GM19328 (cell line): Measurements from ENCODE around the gene GPT2.

Source experiments
- ATAC-seq: cut with Tn5 transposase; IDR thresholded peaks from one replicate; pipeline ENCODE4 v1.9.1; 2021; ENCODE audit warnings: mild to moderate bottlenecking, moderate library complexity; ENCODE audit not compliant: unreplicated experiment

GPT2 gene, protein sequence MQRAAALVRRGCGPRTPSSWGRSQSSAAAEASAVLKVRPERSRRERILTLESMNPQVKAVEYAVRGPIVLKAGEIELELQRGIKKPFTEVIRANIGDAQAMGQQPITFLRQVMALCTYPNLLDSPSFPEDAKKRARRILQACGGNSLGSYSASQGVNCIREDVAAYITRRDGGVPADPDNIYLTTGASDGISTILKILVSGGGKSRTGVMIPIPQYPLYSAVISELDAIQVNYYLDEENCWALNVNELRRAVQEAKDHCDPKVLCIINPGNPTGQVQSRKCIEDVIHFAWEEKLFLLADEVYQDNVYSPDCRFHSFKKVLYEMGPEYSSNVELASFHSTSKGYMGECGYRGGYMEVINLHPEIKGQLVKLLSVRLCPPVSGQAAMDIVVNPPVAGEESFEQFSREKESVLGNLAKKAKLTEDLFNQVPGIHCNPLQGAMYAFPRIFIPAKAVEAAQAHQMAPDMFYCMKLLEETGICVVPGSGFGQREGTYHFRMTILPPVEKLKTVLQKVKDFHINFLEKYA

DNA sequence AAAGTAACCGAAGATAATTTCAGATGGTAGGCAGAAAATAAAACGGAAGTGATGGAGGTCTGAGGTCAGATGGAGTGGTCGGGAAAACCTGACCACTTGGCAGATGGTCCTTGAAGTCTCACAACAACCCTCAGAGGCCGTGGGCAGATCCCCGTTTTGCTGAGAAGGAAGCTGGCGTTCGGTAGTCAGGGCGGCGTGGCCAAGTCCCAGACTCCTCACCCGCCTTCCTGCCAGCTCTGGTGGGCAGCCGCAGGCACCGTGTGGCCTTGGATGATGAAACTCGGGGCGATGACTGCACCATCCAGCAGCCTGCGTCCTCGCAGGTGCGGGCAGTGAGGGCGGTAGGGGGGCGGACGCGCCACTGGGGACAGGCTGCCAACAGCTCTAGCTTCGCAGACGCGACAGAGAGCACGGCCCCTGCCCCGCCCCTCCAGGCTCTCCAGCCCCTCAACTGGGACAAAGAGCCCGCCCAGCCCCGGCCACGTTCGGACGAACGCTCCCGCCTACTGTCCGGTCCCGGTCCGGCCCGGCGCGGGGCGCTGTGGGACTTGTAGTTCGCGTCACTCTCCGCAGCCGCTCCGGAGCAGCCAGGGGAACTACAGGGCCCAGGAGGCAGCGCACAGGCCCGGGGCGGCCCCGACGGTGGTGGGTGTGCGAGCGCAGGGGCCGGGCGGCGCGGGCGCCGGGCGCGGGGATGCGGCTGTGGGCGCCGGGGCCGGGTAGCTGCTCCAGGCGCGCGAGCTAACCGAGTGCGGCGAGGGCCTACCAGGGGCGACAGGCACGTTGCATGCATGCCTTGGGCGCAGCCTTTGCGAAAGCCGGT lies at the start of gene GPT2:
Gene GPT2 (plus strand): TSS at position 673 of the 823 bp plus-strand sequence. CDS start 354 bp downstream, outside the sequence.
- peak; percentile 97 for ATAC-seq

DNA sequence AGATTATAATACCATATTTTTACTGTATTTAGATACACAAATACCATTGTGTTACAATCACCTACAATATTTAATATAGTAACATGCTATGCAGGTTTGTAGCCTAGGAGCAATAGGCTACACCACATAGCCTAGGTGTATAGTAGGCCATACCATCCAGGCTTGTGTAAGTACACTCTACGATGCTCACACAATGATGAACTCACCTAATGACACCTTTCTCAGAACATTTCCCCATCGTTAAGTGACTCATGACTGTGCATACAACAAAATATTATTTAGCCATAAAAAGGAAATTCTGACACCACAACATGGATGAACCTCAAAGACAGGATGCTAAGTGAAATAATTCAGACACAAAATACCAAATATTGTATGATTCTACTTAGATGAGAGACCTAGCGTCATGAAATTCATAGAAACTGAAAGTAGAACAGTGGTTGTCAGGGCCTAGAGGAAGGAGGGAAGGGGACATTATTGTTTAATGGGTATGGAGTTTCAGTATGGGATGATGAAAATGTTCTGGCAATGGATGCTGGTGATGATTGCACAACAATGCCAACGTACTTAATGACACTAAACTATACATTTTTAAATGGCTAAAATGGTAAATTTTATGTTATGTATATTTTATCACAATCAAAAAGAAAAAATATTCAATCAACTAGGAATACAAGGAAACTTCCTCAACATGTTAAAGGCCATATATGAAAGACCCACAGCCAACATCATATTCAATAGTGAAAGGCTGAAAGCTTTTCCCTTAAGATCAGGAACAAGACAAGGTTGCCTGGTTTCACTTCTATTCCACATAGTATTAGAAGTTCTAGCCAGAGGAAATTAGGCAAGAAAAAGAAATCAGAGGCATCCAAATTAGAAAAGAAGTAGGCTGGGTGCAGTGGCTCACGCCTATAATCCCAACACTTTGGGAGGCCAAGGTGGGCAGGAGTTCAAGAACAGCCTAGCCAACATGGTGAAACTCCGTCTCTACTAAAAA lies 47.3 kb upstream of the GPT2 start:
- no peak for ATAC-seq

DNA sequence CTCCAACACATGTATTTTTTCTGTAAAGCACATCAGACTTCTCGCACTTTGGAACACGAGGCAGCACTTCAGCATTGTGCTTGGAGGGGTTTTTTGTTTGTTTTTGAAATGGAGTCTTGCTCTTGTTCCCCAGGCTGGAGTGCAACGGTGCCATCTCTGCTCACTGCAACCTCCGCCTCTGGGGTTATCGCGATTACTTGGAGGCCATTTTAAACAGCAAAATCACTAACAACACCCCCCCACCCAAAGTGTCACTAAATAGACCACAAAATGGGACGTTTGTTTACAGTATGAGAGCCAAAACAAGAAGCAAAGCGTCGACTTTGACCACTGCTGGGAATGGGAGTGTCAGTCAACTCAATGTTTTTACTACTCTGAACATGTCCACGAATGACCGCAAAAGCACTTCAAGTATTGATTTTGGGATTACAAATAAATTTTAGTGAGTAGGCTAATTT lies 44.1 kb upstream of the GPT2 start:
- ATAC-seq: no peak

DNA sequence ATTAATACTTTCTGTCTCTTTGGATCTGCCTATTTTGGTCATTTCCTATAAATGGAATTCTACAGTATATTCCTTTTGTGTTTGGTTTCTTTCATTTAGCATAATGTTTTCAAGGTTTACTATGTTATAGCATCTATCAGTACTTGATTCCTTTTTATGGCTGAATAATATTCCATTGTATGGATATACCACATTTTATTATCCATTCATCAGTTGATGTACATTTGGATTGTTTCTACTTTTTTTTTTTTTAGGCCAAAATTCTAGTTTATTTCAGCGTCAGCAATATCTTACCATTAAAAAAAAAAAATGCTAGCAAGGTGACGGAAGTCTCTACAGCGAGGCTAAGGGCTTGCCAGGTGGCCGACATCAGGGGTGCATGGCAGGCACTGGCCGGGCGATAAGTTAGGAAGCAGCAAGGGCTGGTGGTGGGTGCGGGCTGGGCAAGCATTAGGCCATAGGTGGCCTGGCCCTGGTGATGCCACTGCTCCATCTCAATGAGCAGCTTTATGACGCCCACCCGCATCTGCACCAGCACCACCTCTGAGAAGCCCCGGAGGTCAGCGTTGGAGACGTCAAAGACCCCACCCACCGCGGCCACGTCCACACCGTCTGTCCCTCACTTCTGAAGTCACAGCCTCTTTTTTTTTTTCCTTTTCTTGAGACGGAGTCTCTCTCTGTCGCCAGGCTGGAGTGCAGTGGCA lies 41.8 kb upstream of the GPT2 start:
- no peak for ATAC-seq

DNA sequence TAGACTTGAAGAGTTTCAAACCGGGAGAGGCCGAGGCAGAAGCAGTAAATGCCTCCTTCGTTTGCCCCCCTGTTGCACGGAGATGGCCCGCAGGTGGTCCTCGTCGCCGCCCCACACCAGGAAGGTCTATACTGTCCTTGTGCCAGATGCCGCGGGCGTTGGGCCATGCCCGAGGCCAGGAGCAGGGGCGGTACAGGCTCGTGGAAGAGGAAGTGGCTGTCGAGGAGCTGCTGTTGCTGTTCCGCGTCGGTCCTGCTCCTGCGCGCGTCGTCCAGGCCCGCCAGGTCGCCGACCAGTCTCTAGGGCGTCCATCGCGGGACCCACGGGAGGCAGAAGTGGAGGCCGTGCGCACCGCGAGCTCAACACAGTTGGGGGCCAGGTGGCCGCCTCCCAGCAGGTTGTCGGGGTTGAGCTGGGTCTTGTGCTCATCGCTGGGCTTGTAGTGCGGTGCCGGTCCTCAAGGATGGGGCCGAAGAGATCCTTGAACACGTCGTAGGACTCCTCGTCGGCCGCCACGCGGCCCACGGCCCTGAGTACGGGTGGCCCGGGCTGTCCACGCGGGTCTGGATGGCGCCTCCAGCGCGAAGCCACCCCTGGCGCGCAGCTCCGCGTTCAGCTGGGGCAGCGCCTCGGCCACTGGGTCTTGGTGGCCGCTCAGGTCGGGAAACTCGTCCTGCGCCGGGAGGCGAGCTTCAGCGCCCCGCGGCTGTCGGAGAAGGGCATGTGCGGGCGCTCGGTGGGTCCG lies 40.1 kb upstream of the GPT2 start:
- ATAC-seq: no peak

DNA sequence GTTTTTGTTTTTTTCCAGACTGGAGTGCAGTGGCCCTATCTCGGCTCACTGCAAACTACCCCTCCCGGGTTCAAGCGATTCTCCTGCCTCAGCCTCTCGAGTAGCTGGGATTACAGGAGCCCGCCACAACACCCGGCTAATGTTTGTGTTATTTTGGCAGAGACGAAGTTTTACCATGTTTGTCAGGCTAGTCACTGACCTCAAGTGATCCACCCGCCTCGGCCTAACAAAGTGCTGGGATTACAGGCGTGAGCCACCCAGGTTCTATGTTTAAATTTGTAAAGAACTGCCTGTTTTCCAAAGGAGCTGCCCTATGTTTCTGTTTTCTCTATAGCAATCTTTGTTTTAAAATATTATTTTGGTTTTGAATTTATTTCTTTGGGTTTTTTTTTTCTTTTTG lies 39.4 kb upstream of the GPT2 start:
- ATAC-seq: no peak

DNA sequence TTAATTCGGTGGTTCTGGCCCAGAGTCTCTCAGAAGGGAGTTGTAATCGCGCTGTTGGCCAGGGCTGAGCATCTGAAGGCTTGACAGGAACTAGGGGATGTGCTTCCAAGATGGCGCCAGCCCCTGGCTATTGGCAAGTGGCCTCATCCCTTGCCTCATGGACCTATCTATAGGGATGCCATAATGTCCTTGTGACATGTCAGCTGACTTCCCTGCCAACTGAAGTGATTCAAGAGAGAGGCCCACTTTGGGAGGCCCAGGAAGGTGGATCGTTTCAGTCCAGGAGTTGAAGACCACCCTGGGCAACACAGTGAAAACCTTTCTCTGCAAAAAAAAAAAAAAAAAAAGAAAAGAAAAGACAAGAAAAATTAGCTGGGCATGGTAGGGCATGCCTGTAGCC lies 38.2 kb upstream of the GPT2 start:
- no peak for ATAC-seq

DNA sequence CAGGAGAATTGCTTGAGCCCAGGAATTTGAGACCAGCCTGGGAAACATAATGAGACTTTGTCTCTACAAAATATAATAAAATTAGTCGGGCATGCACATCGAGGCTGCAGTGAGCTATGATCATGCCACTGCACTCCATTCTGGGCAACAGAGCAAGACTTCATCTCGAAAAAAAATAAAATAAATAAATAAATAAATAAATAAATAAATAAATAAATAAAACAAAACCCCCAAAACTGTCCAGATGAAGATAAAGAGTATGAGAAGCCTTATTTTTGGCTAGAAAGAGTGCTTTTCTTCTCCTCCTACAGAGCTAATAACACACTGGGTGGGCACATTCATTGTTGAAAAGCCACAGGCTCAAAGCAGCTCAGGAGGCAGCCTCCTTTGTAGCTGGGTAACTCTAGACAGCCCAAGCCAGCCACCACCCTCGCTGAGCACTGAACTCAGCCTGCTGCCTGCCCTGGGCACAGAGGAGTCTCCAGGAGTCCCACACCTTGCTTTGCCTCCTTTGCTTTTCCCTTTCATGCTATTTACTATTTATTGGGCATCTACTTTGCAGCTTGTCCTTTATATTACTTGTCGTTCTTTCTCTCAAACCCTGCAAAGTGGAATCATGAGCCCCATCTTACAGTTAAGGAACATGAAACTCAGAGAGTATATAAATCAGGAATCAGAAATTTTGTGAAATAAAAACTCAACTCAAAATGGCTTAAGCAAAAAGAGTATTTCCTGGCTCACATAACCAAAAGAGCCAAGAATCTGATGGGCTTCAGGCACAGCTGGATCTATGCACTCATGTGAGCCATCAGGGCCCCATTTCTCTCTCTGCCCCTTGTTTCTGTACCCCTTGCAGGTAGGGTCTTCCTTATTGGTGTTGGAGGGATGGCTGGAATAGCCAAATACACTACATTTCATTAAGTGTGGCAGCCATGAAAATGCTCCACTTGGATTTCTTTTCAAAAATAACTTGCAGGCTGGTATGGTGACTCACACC lies 35.1 kb upstream of the GPT2 start:
- ATAC-seq: no peak

DNA sequence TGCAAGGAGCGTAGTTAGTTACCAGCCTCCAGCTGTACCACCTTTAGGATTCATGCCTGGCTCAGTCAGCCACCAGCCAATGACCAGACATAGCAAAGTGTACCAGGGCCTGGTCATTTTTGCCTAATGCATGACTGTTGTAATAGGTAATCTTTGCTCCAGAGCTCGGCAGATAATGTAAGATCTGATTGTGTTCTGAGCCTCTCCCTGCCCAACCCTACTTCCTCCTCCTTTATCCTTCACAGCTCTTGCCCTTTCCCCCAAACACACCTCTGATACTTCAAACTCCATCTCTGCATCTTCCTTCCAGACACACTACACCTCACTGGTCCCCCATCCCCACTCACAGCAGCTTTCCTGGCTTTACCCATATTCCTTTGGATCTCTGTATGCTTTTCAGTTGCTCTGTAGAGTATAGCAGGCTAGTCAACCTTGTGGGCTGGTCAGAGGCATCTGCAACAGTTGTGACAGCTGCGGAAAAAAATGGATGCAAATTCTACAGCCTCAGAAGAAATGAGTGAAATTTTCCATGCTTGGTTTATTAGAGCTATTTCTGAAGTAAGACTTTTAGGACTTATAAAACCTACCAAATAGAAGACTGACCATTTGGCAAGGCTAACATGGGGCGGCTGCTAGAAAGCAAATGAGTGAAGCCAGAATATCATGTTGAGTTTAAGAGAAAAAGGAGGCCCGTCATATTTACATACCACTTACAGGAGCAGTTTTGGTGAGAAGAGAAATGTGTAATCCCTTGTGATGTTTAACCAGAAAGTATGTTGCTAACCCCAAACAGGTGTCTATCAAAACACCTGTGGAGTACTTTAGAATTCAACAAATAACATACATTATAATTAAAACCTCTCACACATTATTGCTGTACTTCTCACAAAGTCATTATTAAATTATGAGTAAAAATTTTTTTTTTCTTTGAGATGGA lies 33.3 kb upstream of the GPT2 start:
- ATAC-seq: peak; percentile 66

DNA sequence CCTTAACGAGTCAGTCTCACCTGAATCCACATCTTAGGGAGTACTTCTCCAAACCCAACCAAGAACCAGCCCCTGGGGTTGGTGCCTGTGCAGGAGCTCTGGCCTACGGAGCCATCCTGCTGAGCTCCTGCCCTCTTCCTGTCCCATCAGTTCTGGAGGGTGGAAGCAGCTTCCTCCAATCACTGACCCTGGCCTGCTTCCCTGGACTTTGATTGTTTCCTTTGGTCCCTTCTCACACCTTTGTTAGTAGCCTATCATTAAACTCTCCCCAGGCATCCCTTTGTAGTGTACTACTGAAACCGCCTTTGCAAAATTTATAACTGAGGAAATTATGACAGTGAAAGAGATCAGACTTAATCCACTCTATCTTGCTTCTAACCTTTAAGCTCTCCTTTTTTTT lies 32.0 kb upstream of the GPT2 start:
- ATAC-seq: no peak

DNA sequence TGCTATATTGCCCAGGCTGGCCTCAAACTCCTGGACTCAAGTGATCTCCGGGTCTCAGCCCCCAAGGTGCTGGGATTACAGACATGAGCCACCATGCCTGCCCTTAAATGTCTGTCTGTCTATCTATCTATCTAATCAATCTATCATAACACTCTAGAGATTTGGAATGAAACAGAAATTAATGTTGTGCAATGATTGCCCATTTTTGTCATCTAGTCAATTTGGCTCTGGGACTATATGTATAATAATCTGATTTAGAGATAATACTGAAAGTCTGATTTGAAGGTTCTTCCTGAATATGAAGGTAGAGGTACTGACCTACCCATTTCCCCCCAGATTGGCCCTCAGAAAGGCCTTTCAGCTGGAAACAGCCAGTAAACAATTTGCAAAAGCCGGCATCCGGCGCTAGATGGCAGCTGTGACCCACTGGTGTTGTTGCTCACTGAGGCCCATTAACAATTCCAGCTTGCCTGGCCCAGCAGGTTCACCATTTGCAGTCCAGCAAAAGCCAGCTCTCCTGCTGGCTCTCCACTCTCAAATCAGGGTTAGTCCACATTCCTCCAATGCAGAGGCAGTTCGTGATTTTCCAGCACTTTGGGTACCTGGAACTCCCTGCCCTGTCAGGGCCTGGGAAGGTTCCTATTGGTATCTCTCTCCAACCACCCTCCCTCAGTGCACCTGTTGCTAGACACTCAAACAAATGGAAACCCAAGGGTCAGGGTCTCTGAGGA lies 30.3 kb upstream of the GPT2 start:
- ATAC-seq: no peak

DNA sequence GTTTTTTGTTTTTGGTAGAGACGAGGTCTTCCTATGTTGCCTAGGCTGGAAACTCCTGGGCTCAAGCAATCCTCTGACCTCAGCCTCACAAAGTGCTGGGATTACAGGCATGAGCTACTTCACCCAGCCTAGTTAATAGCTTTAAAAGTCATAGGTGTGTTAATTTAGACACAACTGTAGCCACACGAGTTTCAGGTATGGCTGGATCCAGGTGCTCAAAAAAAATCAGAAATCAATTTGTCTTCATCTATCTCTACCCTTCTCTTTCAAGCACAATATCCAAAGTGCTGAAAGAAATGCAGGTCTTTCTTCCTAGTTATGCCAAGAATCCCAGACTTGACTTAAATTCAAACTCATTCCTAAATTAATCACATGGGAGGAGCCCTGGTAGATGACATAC lies 29.3 kb upstream of the GPT2 start:
- ATAC-seq: no peak

DNA sequence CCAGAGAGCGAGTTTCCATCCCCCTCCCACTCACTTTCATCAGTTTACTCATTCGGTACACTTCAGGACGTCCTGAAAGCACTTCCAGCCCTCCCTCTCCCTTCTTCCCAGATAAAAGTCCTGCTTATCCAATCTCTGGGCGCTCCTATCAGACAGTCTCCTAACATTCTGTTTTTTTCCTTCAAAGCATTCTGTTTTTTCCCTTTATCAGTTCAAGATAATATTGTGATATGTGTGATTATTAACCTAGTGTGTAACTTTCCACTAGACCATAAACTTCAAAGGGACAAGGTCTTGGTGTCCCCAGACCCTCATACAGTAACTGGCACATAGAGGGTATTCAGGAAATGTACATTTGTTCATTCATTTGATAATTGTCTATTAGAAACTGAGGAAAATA lies 28.8 kb upstream of the GPT2 start:
- no peak for ATAC-seq

DNA sequence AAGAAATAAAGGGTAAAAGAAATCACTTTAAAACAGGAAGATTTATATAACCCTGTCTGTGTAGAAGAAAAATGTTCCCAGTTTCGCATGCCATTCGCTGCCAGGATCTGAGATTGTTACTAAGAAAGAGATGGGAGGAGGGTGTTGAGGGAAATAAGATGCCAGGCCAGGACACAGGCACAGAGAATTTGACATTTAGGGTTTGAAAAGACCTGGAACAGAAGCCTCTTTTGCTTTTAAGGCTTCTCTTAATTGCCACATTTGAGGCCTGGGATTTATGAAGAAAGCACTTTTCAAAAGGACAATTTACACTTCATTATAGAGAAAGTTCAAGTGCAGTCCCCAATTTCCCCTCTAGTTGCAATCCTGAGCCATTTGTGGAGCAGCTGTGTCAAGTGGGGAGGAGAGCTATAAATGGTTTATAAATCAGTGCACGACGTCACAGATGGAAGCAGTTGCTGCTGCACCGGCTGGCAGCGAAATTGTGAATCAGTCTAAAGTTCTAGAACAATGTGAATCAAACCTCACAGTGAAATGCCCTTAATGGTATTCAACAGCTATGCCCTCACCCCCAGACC lies 26.7 kb upstream of the GPT2 start:
- no peak for ATAC-seq

DNA sequence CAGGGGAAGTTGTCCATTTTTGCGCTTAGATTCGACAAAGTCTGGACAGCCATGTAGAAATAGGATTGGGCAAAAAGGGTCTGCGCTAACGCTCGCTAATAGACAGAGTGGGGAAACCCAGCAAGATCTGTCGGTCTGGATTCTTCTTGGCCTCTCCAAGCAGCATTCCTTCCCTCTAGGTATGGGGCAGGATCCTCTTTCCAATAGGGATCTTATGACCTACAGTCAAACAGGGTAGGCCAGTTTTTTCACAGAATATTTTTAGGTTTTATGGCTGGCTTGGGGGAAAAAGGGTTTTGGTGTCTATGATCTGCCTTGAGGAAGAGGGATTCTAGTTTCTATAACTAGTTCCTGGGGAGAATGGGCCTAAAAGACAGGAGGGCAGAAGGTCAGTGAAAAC lies 26.0 kb upstream of the GPT2 start:
- ATAC-seq: no peak

DNA sequence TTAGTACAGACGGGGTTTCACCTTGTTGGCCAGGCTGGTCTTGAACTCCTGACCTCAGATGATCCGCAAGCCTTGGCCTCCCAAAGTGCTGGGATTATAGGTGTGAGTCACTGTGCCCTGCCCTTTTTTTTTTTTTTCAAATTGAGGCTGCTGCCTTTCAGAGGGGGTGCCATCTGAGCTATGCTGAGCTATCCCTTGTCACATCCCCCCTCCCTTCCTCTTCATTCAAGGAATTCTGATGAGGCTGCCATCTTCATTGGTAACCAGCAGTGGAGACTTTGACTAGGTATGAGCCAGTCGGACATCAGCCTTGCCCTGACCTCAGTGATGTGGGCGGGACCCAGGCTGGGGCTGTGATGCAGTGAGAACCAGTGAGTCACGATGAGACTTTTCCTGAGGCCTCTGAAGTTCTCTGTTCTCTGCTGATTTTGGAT lies 24.4 kb upstream of the GPT2 start:
- no peak for ATAC-seq
